ENCODE measurements around the gene TANGO2. TPM values are rescaled to one million over a fixed set of nuclear protein-coding genes. Genes with fewer than 3 reads are reported as not detected.

TANGO2 gene
- total and polyA plus RNA-seq, 10 donors, result 18.7 to 72.2 (median 55.1) TPM

DNA sequence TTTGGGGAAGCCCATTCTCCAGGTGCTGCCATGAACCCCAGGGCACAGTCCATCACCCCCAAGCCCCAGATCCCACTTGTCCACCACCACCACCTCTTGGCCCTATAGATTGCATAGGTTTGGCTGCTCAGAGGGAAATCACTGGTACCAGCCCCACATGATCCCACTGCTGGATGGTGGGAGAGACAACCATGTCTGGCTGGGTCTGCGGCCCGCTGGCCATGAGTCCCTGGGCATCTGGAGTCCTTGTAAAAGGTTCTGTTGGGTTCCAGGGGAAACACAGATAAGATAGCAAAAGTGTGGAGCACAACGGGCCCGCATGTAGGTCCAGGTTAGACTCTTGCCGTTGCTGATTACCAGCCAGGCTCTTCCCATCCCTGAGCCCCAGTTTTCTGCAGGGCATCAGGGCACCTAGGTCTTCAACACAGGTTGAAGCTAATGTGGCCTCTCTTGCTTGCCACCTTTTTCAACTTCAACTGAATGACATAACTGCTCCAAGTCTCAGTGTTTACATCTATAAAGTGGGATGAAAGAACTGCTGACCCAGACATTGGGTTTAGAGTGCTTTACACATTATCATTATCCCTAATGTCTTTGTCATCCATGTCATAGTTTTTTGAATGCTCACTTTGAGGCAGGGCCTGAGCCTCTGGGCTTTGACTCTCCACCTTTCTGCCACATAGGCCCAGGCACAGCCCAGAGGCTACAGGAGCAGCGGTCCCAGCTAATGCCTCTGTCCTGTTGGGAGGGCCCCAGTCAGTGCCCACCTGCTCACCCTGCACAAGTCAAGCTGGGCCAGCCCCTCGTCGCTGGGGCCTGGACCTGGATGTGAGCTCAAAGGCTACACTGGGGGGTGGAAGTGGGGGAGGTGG is 1.0 kb upstream of the TANGO2 start:
- peak; percentile 84 for DNase-seq
- H3K4me1 ChIP-seq, result peaks cover 19 to 86% (median 60%) of the 10 kb centered on the region in 6 donors
- no peaks in the 10 kb centered on the region for H3K9me3 ChIP-seq
- WGBS, 5 donors, result 68 to 79% (median 78%) methylated on average over 6 to 8 of the region's 8 CpGs
- H3K27me3 ChIP-seq (replicated peaks in 1 of 7), result peaks cover 0 to 27% (median 0%) of the 10 kb centered on the region in 7 donors
- intact Hi-C loops (cut with DNase I; ENCODE audit: low total_unique reads), result no loop called here
- H3K4me3 ChIP-seq, result peak overlapping the region in 7 of 8 donors; percentile 12 to 97 (median 86)
- TF ChIP-seq POLR2A (IDR thresholded peaks at IDR 0.05) (no peak), POLR2AphosphoS5 (IDR thresholded peaks at IDR 0.05) (no peak)
- TF ChIP-seq, protein P1, sequence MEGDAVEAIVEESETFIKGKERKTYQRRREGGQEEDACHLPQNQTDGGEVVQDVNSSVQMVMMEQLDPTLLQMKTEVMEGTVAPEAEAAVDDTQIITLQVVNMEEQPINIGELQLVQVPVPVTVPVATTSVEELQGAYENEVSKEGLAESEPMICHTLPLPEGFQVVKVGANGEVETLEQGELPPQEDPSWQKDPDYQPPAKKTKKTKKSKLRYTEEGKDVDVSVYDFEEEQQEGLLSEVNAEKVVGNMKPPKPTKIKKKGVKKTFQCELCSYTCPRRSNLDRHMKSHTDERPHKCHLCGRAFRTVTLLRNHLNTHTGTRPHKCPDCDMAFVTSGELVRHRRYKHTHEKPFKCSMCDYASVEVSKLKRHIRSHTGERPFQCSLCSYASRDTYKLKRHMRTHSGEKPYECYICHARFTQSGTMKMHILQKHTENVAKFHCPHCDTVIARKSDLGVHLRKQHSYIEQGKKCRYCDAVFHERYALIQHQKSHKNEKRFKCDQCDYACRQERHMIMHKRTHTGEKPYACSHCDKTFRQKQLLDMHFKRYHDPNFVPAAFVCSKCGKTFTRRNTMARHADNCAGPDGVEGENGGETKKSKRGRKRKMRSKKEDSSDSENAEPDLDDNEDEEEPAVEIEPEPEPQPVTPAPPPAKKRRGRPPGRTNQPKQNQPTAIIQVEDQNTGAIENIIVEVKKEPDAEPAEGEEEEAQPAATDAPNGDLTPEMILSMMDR (IDR thresholded peaks at IDR 0.05 in 8 of 11, conservative IDR thresholded peaks at IDR 0.05 in 3 of 11), result no peak
- H3K27ac ChIP-seq, result peak overlapping the region in 7 of 8 donors; percentile 74 to 95 (median 92)
- H3K36me3 ChIP-seq, result peaks cover 0 to 16% (median 0%) of the 10 kb centered on the region in 6 donors

DNA sequence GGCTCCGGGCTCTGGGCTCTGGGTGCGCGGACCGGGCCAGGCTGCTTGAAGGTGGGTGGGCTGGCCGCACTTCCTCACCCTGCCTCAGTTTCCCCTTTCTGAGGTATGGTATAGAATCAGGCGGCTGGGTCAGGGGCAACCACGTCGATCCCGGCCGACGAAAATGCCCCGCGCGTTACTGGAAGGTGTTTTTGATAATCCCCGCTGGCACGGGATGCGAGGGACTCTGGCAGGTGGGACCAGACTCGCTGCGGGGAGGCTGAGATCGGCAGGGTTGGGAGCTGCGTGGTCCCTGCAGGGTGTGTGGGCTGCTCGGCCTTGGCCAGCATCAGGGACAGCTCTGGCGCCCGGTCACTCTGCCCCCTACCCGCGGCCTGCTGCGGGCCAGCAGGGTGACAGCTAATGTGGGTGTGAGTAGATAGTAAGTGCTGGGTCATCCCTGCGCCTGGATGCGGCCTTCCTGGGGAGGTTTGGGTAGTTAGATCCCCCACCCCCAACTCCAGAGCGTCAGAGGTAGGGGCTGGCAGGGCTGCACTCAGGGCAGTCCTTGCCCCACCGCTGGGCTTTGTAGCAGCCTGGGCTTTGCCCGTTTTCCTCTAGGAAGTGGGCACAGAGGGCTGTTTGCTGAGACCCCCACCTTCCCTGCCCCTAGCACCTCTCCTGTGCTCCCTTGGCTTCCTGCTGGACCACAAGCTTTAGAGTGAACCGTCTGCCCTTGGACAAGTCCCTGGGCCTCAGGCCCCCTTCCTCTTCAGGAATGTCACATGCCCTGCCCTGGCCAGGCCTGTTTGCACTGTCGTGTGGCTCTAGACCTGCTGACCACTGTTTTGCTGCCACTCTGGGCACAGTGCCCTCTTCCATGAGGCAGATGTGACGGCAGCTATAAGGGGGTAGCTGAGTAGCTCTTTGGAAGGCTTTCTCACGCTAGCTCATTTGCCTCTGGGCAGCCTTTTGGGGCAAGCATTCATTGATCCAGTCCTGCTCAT is 579 bp downstream of the TANGO2 start:
- 3 to 5% (median 3%) methylated on average over 24 to 36 of the region's 36 CpGs for WGBS, 5 donors
- peaks cover 0 to 12% (median 0%) of the 10 kb centered on the region in 7 donors for H3K27me3 ChIP-seq (replicated peaks in 1 of 7)
- no peaks in the 10 kb centered on the region for H3K9me3 ChIP-seq
- no peak for TF ChIP-seq POLR2A (IDR thresholded peaks at IDR 0.05)
- peak in 2 of 3 donors; percentile 68 to 72 for TF ChIP-seq POLR2AphosphoS5 (IDR thresholded peaks at IDR 0.05)
- intact Hi-C loops (cut with DNase I; ENCODE audit: low total_unique reads), result no loop called here
- H3K36me3 ChIP-seq, result peaks cover 0 to 31% (median 0%) of the 10 kb centered on the region in 6 donors
- peaks cover 19 to 81% (median 52%) of the 10 kb centered on the region in 6 donors for H3K4me1 ChIP-seq
- peak overlapping the region; percentile 72 to 95 (median 90) for H3K27ac ChIP-seq
- H3K4me3 ChIP-seq, result peak overlapping the region; percentile 50 to 97 (median 88)
- no peak for DNase-seq

DNA sequence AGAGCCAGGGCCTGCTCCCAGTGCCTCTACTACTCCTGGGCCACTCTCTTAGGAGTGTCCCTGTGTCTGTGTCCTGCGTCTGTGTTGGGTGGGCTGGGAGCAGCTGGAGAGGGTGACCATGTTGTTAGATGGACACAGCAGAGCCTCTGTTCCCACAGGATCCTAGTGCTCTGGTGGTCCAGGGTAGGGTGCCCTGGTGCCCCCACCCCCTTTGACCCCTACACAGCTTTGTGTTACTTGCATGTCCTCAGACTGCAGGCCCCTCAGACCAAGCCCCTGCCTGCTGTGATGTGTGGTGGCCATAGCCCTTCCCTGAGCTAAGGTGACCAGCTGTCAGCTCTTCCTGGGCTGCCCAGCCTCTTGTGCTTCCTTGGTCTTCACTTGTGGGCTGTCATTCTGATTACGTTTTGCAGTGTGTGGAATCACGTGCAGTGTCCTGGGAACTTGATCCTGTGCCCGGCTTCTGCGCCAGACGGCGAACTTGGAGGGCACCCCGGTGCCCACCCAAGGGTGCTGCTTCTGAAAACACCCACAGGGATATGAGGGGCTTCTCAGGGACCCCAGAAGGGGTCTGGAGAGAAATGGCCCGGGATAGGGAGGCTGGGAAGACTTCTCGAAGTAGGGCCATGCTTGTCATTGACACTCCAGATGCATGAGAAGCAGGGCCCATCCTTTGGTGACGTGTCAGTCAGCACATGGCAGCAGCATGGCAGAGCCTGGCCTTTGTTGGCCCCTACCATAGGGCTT is 1.5 kb downstream of the TANGO2 start:
- Histone ChIP-seq H3K9me3 (no peaks in the 10 kb centered on the region), H3K27ac (peak overlapping the region in 7 of 8 donors; percentile 72 to 95 (median 92)), H3K4me1 (peaks cover 15 to 81% (median 48%) of the 10 kb centered on the region in 6 donors), H3K4me3 (peak overlapping the region in 6 of 8 donors; percentile 50 to 97 (median 88)), H3K36me3 (peaks cover 0 to 40% (median 0%) of the 10 kb centered on the region in 6 donors), H3K27me3 (replicated peaks in 1 of 7) (peaks cover 0 to 8% (median 0%) of the 10 kb centered on the region in 7 donors)
- TF ChIP-seq POLR2A (IDR thresholded peaks at IDR 0.05), result no peak
- intact Hi-C loops (cut with DNase I; ENCODE audit: low total_unique reads), result no loop called here
- DNase-seq, result no peak
- WGBS, 5 donors, result 77 to 83% (median 83%) methylated on average over 9 to 11 of the region's 11 CpGs

DNA sequence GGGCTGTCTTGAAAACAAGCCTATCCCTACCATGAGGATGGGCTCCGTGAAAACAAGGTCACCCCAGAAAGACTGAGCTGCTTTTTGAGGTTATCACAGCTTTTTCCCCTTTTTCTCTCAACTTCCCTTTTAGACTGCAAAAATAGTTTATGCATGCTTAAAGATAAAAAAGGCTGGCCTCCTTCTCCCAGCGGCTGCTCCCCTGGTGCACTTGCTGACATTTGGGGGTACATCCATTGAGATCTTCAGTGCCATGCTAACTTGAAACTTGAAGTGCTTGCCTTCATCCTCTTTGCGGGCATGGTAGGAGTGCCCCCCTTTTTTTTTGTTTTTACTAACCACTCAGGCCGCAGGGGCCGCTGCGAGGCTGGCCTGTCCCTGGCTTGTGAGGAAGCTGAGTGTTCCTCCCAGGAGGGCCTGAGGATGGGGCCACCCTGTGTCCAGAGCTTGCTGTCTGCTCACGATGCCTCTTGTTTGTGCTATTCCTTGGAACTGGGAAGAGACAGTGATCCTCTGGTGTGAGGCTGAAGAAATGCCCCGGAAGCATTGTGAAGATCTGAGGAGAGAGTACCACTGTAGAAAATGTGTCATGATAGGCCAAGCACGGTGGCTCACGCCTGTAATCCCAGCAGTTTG is 2.2 kb downstream of the TANGO2 start:
- peak overlapping the region in 3 of 8 donors; percentile 2 to 97 (median 90) for H3K4me3 ChIP-seq
- H3K9me3 ChIP-seq, result no peaks in the 10 kb centered on the region
- peaks cover 0 to 1% (median 0%) of the 10 kb centered on the region in 7 donors for H3K27me3 ChIP-seq (replicated peaks in 1 of 7)
- peak overlapping the region in 5 of 8 donors; percentile 72 to 95 (median 95) for H3K27ac ChIP-seq
- H3K36me3 ChIP-seq, result peaks cover 0 to 41% (median 0%) of the 10 kb centered on the region in 6 donors
- DNase-seq, result no peak
- TF ChIP-seq POLR2A (IDR thresholded peaks at IDR 0.05) (no peak), POLR2AphosphoS5 (IDR thresholded peaks at IDR 0.05) (no peak)
- TF ChIP-seq, protein P1 (IDR thresholded peaks at IDR 0.05 in 8 of 11, conservative IDR thresholded peaks at IDR 0.05 in 3 of 11), result no peak
- WGBS, 5 donors, result 53 to 66% (median 56%) methylated on average over 10 of the region's 10 CpGs
- peaks cover 15 to 78% (median 47%) of the 10 kb centered on the region in 6 donors for H3K4me1 ChIP-seq
- intact Hi-C loops (cut with DNase I; ENCODE audit: low total_unique reads), result no loop called here
